Naive B cell (primary cell): ENCODE results near the gene MSI2. TPM values are rescaled to one million over a fixed set of nuclear protein-coding genes. Genes with fewer than 3 reads are reported as not detected.

ENCODE experiments used
- ATAC-seq, 2 donors: fragments of 150-1000 bp; cut with Tn5 transposase; 2 replicates each; pipeline ENCODE4 v1.10.0; 2021; ENCODE audit warnings: low read depth in 2 of 2, mild to moderate bottlenecking in 2 of 2, moderate library complexity in 2 of 2
- DNase-seq: peaks from one replicate; pipeline ENCODE4 v3.0.0; 2022
- H3K27ac Mint-ChIP-seq, 6 donors: one replicate each; pipeline ENCODE4 v1.8.0; 2020 to 2022; ENCODE audit warnings: mild to moderate bottlenecking in 6 of 6, mixed read lengths in 6 of 6, moderate library complexity in 5 of 6, inconsistent platforms in 2 of 6
- H3K27me3 Mint-ChIP-seq, 3 donors: one replicate each; pipeline ENCODE4 v1.8.0; 2021 to 2022; ENCODE audit warnings: mixed read lengths in 3 of 3, mild to moderate bottlenecking in 1 of 3
- H3K36me3 Mint-ChIP-seq, 2 donors: one replicate each; pipeline ENCODE4 v1.8.0; 2020 to 2022; ENCODE audit warnings: mixed read lengths in 2 of 2, inconsistent platforms in 1 of 2, mild to moderate bottlenecking in 1 of 2
- H3K4me1 Mint-ChIP-seq, 3 donors: one replicate each; pipeline ENCODE4 v1.8.0; 2020 to 2022; ENCODE audit warnings: mixed read lengths in 3 of 3, inconsistent platforms in 1 of 3, mild to moderate bottlenecking in 1 of 3, moderate library complexity in 1 of 3
- H3K4me3 Mint-ChIP-seq, 8 donors: one replicate each; pipeline ENCODE4 v1.8.0; 2020 to 2022; ENCODE audit warnings: mild to moderate bottlenecking in 8 of 8, mixed read lengths in 8 of 8, moderate library complexity in 8 of 8, inconsistent platforms in 2 of 8
- H3K9me3 Mint-ChIP-seq, 7 donors: one replicate each; pipeline ENCODE4 v1.8.0; 2020 to 2022; ENCODE audit warnings: mixed read lengths in 7 of 7, mild to moderate bottlenecking in 5 of 7, inconsistent platforms in 2 of 7, moderate library complexity in 1 of 7
- polyA plus RNA-seq, 6 donors: library from polyadenylated mRNA; unstranded; fragments of 300-500 nt; fragmentation: Illumina TruSeq; gene quantifications; one replicate each; pipeline ENCODE4 v1.2.3, GENCODE V29; 2021; ENCODE audit warnings: low read depth in 6 of 6

MSI2 gene
- polyA plus RNA-seq, 6 donors from 2014 or later: 4.0 to 11.3 (median 6.8) TPM

DNA sequence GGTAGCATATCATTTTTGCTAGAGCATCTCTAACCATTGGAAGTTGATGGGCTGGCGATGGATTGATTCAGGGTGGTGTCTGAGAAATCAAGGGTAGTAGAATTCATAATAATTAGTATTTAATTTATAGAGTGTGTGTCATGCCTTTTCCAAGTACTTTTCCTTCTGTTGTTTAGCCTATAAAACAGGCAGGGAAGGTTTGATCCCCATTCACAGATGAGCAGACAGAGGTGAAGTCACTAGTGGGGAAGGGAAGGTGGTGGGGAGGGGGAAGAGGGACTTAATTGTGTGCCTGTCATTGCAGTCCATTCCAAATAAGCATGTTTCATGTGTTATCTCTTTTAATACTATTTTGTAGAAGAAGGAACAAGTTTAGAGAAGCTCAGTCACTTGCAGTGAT, 131.3 kb downstream of the MSI2 start:
- Mint-ChIP-seq H3K9me3 (peaks cover 10 to 38% (median 25%) of the 10 kb centered on the region in 7 donors), H3K36me3 (peaks cover 37% of the 10 kb centered on the region in 2 donors), H3K4me3 (no peak overlapping the region), H3K4me1 (peaks cover 18 to 44% (median 31%) of the 10 kb centered on the region in 3 donors), H3K27me3 (no peaks in the 10 kb centered on the region), H3K27ac (no peak overlapping the region)
- no peak for ATAC-seq
- no peak for DNase-seq

- Mint-ChIP-seq H3K27ac (peak overlapping the region in 3 of 6 donors; percentile 32 to 84 (median 40)), H3K9me3 (peaks cover 10 to 44% (median 26%) of the 10 kb centered on the region in 7 donors), H3K4me1 (peaks cover 18 to 44% (median 28%) of the 10 kb centered on the region in 3 donors), H3K27me3 (no peaks in the 10 kb centered on the region), H3K36me3 (peaks cover 43 to 44% of the 10 kb centered on the region in 2 donors), H3K4me3 (no peak overlapping the region)
- DNase-seq (no peak), ATAC-seq (no peak)
Measured at GRCh38 chr17:57388131-57388725, 131.9 kb downstream of the MSI2 start.

DNA sequence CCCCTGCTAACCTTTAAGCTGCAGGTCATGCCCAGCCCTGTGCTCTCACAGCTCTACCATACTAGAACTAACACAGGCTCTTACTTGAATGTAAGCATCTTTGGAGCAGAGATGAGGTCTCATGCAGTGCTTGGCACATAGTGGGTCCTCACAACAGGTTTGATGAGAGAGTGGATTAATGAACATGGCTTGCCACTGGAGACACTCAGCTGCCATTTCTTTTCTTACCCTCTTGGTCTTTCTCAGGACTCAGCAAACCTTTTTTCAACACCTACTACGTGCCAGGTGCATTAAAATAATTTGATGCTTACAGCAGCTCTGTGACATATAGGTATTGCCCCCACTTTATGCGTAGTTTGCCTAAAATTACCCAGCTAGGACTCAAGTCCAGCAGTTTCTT, 133.2 kb downstream of the MSI2 start:
- ATAC-seq (no peak), DNase-seq (no peak)
- H3K4me3 Mint-ChIP-seq: no peak overlapping the region
- no peaks in the 10 kb centered on the region for H3K27me3 Mint-ChIP-seq
- peaks cover 38 to 39% of the 10 kb centered on the region in 2 donors for H3K36me3 Mint-ChIP-seq
- H3K27ac Mint-ChIP-seq: peak overlapping the region in 3 of 6 donors; percentile 61 to 81 (median 76)
- H3K9me3 Mint-ChIP-seq: peaks cover 10 to 40% (median 30%) of the 10 kb centered on the region in 7 donors
- H3K4me1 Mint-ChIP-seq: peaks cover 18 to 40% (median 21%) of the 10 kb centered on the region in 3 donors

DNA sequence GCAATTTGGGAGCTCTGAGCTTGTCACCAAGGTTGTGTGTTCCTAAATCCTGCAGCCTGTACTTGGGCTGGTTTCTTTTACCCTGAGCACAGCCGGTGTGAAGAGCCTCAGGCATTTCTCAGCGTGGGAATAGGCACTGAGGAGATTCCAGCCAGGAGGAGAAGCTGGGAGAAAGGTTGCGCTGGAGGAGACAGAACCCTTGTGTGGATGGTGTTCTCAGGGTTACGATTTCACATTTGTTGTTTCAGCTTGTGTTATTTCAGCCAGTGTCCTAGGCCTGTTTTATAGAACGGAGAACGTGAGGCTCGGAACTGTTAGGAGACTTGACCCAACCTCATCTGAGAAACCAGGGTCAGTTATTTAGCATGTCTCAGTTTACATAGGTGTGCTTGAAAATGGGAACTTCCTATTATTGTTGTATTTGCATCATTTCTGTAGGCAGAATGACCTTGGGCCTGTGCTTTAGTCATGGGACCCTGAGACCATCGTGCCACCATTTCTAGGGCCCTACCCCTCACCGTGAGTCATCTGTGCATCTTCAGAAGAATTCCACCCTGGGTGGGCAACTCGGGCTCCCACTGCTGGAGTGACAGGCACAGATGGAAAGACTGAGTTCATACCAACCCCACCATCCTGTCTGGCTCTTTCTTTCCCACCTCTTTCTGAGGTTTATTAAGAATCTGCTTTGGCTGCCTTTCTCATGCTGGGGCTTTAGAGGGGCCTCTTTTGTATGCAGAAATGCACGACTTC, 134.9 kb downstream of the MSI2 start:
- Mint-ChIP-seq H3K4me1 (peaks cover 13 to 38% (median 18%) of the 10 kb centered on the region in 3 donors), H3K4me3 (no peak overlapping the region), H3K27ac (peak overlapping the region in 3 of 6 donors; percentile 10 to 67 (median 10)), H3K27me3 (no peaks in the 10 kb centered on the region), H3K36me3 (peaks cover 20 to 25% of the 10 kb centered on the region in 2 donors), H3K9me3 (peaks cover 5 to 36% (median 29%) of the 10 kb centered on the region in 7 donors)
- DNase-seq (no peak), ATAC-seq (no peak)

- no peaks in the 10 kb centered on the region for H3K27me3 Mint-ChIP-seq
- DNase-seq (no peak), ATAC-seq (no peak)
- peak overlapping the region in 2 of 6 donors; percentile 10 to 52 for H3K27ac Mint-ChIP-seq
- no peak overlapping the region for H3K4me3 Mint-ChIP-seq
- peaks cover 13 to 38% (median 18%) of the 10 kb centered on the region in 3 donors for H3K4me1 Mint-ChIP-seq
- peaks cover 5 to 30% (median 25%) of the 10 kb centered on the region in 7 donors for H3K9me3 Mint-ChIP-seq
- peaks cover 18 to 23% of the 10 kb centered on the region in 2 donors for H3K36me3 Mint-ChIP-seq
Measured at GRCh38 chr17:57391857-57392471, 135.6 kb downstream of the MSI2 start.

DNA sequence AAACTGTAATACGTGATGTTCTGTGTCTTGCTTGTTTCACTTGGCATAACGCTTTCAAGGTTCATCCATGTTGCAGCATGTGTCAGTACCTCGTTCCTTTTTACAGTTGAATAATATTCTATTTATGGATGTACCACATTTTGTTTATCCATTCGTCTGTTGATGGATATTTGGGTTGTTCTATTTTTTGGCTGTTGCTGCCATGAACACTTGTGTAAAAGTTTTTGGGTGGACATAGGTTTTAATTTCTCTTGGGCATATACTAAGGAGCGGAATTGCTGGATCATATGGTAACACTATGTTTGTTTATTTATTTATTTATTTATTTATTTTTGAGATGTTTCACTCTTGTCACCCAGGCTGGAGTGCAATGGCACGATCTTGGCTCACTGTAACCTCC, 137.0 kb downstream of the MSI2 start:
- H3K4me1 Mint-ChIP-seq: peaks cover 15 to 35% (median 17%) of the 10 kb centered on the region in 3 donors
- no peak overlapping the region for H3K4me3 Mint-ChIP-seq
- DNase-seq: no peak
- H3K27ac Mint-ChIP-seq: no peak overlapping the region
- no peaks in the 10 kb centered on the region for H3K27me3 Mint-ChIP-seq
- H3K9me3 Mint-ChIP-seq: peaks cover 0 to 19% (median 14%) of the 10 kb centered on the region in 7 donors
- peaks cover 8 to 12% of the 10 kb centered on the region in 2 donors for H3K36me3 Mint-ChIP-seq
- ATAC-seq: no peak

- peaks cover 8 to 12% of the 10 kb centered on the region in 2 donors for H3K36me3 Mint-ChIP-seq
- peak overlapping the region in 1 of 6 donors; percentile 37 for H3K27ac Mint-ChIP-seq
- H3K9me3 Mint-ChIP-seq: peaks cover 0 to 19% (median 14%) of the 10 kb centered on the region in 7 donors
- ATAC-seq (no peak), DNase-seq (no peak)
- peaks cover 10 to 34% (median 19%) of the 10 kb centered on the region in 3 donors for H3K4me1 Mint-ChIP-seq
- no peaks in the 10 kb centered on the region for H3K27me3 Mint-ChIP-seq
- no peak overlapping the region for H3K4me3 Mint-ChIP-seq
Measured at GRCh38 chr17:57394375-57394774, 138.1 kb downstream of the MSI2 start.

- Mint-ChIP-seq H3K9me3 (peaks cover 0 to 19% (median 14%) of the 10 kb centered on the region in 7 donors), H3K36me3 (peaks cover 12 to 15% of the 10 kb centered on the region in 2 donors), H3K27me3 (no peaks in the 10 kb centered on the region), H3K4me3 (no peak overlapping the region), H3K4me1 (peaks cover 6 to 32% (median 23%) of the 10 kb centered on the region in 3 donors), H3K27ac (peak overlapping the region in 3 of 6 donors; percentile 33 to 83 (median 79))
- ATAC-seq: no peak
- DNase-seq: no peak
Measured at GRCh38 chr17:57395721-57396321, 139.5 kb downstream of the MSI2 start.

GRCh38 chr17:57396511-57396921, 140.2 kb downstream of the MSI2 start:
- DNase-seq (no peak), ATAC-seq (no peak)
- Mint-ChIP-seq H3K27ac (no peak overlapping the region), H3K27me3 (no peaks in the 10 kb centered on the region), H3K4me3 (no peak overlapping the region), H3K36me3 (peaks cover 15 to 17% of the 10 kb centered on the region in 2 donors), H3K4me1 (peaks cover 6 to 30% (median 25%) of the 10 kb centered on the region in 3 donors), H3K9me3 (peaks cover 0 to 19% (median 14%) of the 10 kb centered on the region in 7 donors)

- Mint-ChIP-seq H3K36me3 (peaks cover 15 to 16% of the 10 kb centered on the region in 2 donors), H3K4me3 (no peak overlapping the region), H3K27me3 (no peaks in the 10 kb centered on the region), H3K4me1 (peaks cover 6 to 30% (median 26%) of the 10 kb centered on the region in 3 donors), H3K27ac (no peak overlapping the region), H3K9me3 (peaks cover 0 to 18% (median 11%) of the 10 kb centered on the region in 7 donors)
- DNase-seq (no peak), ATAC-seq (no peak)
Measured at GRCh38 chr17:57397402-57397801, 141.1 kb downstream of the MSI2 start.

DNA sequence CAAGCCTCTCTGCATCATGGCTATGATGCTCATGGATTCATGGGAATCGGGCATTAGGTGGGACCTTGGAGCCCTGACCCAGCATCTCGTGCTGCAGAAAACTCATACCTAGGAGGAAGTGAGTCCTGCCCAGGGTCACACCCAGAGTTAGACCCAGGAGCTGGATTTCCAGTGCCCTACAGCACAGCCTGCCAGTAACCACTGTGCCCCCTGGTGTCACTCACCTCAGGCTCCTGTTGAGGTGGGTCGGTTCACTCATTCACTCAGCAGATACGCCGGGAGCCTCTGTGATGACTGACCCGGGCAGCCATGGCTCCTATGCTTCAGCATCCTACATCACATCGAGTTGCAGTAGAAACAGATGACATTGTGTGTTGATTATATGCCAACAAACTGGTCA, 143.4 kb downstream of the MSI2 start:
- H3K27me3 Mint-ChIP-seq: no peaks in the 10 kb centered on the region
- peaks cover 12 to 29% (median 24%) of the 10 kb centered on the region in 3 donors for H3K4me1 Mint-ChIP-seq
- DNase-seq (no peak), ATAC-seq (no peak)
- H3K9me3 Mint-ChIP-seq: no peaks in the 10 kb centered on the region
- peaks cover 10 to 19% of the 10 kb centered on the region in 2 donors for H3K36me3 Mint-ChIP-seq
- no peak overlapping the region for H3K4me3 Mint-ChIP-seq
- no peak overlapping the region for H3K27ac Mint-ChIP-seq

- peaks cover 11 to 27% (median 17%) of the 10 kb centered on the region in 3 donors for H3K4me1 Mint-ChIP-seq
- H3K9me3 Mint-ChIP-seq: no peaks in the 10 kb centered on the region
- H3K36me3 Mint-ChIP-seq: peaks cover 10 to 20% of the 10 kb centered on the region in 2 donors
- no peaks in the 10 kb centered on the region for H3K27me3 Mint-ChIP-seq
- no peak for DNase-seq
- peak overlapping the region in 4 of 6 donors; percentile 1 to 61 (median 5) for H3K27ac Mint-ChIP-seq
- no peak for ATAC-seq
- no peak overlapping the region for H3K4me3 Mint-ChIP-seq
Measured at GRCh38 chr17:57400648-57401047, 144.3 kb downstream of the MSI2 start.
